Fibroblast of mammary gland (primary cell): ENCODE measurements around the gene PRMT1.

ENCODE experiments used
- DNase-seq: peaks from one replicate; pipeline ENCODE4 v3.0.0-alpha.2; 2010; ENCODE audit warnings: low read depth
- H3K4me3 ChIP-seq: 2 replicates; pipeline ENCODE4 v1.5.1; 2011; ENCODE audit warnings: low read depth, mild to moderate bottlenecking, low read length, moderate library complexity; ENCODE audit not compliant: control insufficient read depth
- TF ChIP-seq, protein P1 (sequence below): conservative IDR thresholded peaks from 2 replicates; pipeline ENCODE4 v1.5.1; 2011; ENCODE audit warnings: low read depth, low read length, inconsistent platforms; ENCODE audit not compliant: control insufficient read depth, insufficient read depth

PRMT1 gene

GRCh38 chr19:49642492-49643035 is 34.5 kb upstream of the PRMT1 start:
- DNase-seq, result no peak
- H3K4me3 ChIP-seq, result peak overlapping the region; percentile 99
- TF ChIP-seq, protein P1, sequence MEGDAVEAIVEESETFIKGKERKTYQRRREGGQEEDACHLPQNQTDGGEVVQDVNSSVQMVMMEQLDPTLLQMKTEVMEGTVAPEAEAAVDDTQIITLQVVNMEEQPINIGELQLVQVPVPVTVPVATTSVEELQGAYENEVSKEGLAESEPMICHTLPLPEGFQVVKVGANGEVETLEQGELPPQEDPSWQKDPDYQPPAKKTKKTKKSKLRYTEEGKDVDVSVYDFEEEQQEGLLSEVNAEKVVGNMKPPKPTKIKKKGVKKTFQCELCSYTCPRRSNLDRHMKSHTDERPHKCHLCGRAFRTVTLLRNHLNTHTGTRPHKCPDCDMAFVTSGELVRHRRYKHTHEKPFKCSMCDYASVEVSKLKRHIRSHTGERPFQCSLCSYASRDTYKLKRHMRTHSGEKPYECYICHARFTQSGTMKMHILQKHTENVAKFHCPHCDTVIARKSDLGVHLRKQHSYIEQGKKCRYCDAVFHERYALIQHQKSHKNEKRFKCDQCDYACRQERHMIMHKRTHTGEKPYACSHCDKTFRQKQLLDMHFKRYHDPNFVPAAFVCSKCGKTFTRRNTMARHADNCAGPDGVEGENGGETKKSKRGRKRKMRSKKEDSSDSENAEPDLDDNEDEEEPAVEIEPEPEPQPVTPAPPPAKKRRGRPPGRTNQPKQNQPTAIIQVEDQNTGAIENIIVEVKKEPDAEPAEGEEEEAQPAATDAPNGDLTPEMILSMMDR, result no peak

- H3K4me3 ChIP-seq, result peak overlapping the region; percentile 99
- DNase-seq, result no peak
- TF ChIP-seq, protein P1, result no peak
These were observed 33.6 kb upstream of the PRMT1 start for GRCh38 chr19:49643466-49643865.

- TF ChIP-seq, protein P1, result no peak
- no peak for DNase-seq
- no peak overlapping the region for H3K4me3 ChIP-seq
These were observed 31.5 kb upstream of the PRMT1 start for GRCh38 chr19:49645592-49645991.

DNA sequence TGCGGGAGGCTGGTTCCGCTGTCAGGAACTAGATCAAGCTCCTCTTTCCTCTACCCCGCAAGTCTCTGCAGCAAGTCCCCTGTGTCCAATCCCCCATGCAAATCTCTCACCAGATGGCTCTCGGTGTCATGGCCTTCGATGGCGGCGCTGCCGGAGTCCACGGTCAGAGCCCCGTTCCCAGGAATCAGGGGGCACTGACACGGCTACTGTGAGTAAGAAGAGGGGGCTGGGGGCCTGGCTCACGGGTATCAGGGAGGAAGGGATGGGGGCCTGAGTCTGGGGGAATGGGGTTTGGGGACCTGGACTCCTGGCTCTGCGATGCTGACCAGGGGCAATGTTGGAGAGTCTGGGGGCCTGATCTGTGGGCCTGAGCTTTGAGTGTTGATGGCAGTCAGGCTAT is 31.1 kb upstream of the PRMT1 start:
- TF ChIP-seq, protein P1, result no peak
- no peak for DNase-seq
- no peak overlapping the region for H3K4me3 ChIP-seq

GRCh38 chr19:49646586-49646985 is 30.5 kb upstream of the PRMT1 start:
- no peak overlapping the region for H3K4me3 ChIP-seq
- DNase-seq, result no peak
- TF ChIP-seq, protein P1, result no peak

GRCh38 chr19:49651029-49651819 is 25.8 kb upstream of the PRMT1 start:
- TF ChIP-seq, protein P1, result no peak
- no peak for DNase-seq

More at GRCh38 chr19:49651029-49651819, 25.8 kb upstream of the PRMT1 start:
- H3K4me3 ChIP-seq, result no peak overlapping the region
